ENCODE data around the gene CTCF.

CTCF gene

DNA sequence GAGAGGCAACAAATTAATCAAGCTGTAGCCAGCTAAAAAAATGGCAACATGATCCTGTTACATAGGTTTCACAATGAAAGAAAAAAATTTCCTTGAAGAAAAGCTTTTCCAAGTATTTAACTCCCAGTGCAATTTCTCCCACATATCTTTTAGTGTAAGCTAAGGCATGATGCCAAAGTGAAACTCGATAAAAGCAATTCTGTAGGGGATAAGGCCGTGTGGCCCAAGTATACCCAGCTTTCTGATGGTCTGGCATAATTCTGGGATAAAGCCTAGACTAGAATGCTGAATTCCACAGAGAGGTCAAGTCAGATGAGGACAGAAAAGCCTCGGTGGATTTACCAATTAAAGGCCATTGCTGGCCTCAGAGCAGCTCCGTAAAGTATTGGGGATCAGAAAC lies 36.2 kb downstream of the CTCF start:
- H3K4me2 ChIP-seq (ENCODE audit: low read depth, low read length, poor library complexity, severe bottlenecking) = no peak overlapping the region
- H3K79me2 ChIP-seq (ENCODE audit: insufficient read depth, low read length) = peaks cover 97% of the 10 kb centered on the region
- H2AFZ ChIP-seq (ENCODE audit: low read length) = no peak overlapping the region
- peaks cover 32% of the 10 kb centered on the region; the same call in 1 of the 2 replicates for H3K36me3 ChIP-seq (ENCODE audit: insufficient read depth, low read length)
- no peaks in the 10 kb centered on the region for H3K27me3 ChIP-seq (ENCODE audit: insufficient read depth, low read length, poor library complexity, severe bottlenecking)
- H4K20me1 ChIP-seq (ENCODE audit: insufficient read depth, low read length, poor library complexity, severe bottlenecking) = peaks cover 79% of the 10 kb centered on the region
- no peaks in the 10 kb centered on the region for H3F3A ChIP-seq (ENCODE audit: low read depth)
- no peaks in the 10 kb centered on the region for H3K9me3 ChIP-seq (ENCODE audit: insufficient read depth, low read depth, low read length)
- no peaks in the 10 kb centered on the region for H3K9me2 ChIP-seq (replicated peaks; ENCODE audit: low read depth, low read length)
- no peak overlapping the region for H3K4me3 ChIP-seq (ENCODE audit: low read length, poor library complexity, severe bottlenecking)
- no peak overlapping the region for H3K9ac ChIP-seq (ENCODE audit: low read depth, low read length, poor library complexity, severe bottlenecking)
- TF ChIP-seq, protein P1, sequence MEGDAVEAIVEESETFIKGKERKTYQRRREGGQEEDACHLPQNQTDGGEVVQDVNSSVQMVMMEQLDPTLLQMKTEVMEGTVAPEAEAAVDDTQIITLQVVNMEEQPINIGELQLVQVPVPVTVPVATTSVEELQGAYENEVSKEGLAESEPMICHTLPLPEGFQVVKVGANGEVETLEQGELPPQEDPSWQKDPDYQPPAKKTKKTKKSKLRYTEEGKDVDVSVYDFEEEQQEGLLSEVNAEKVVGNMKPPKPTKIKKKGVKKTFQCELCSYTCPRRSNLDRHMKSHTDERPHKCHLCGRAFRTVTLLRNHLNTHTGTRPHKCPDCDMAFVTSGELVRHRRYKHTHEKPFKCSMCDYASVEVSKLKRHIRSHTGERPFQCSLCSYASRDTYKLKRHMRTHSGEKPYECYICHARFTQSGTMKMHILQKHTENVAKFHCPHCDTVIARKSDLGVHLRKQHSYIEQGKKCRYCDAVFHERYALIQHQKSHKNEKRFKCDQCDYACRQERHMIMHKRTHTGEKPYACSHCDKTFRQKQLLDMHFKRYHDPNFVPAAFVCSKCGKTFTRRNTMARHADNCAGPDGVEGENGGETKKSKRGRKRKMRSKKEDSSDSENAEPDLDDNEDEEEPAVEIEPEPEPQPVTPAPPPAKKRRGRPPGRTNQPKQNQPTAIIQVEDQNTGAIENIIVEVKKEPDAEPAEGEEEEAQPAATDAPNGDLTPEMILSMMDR (conservative IDR thresholded peaks at IDR 0.05; ENCODE audit: low read length) = no peak
- no peak for TF ChIP-seq EZH2phosphoT487 (IDR thresholded peaks at IDR 0.05; ENCODE audit: borderline replicate concordance)
- H3K4me1 ChIP-seq (ENCODE audit: insufficient read depth, low read length, poor library complexity, severe bottlenecking) = no peaks in the 10 kb centered on the region

GRCh38 chr16:67605641-67606040 lies 43.3 kb downstream of the CTCF start:
- Histone ChIP-seq H3K9me2 (replicated peaks; ENCODE audit: low read depth, low read length) (no peaks in the 10 kb centered on the region), H4K20me1 (ENCODE audit: insufficient read depth, low read length, poor library complexity, severe bottlenecking) (peaks cover 50% of the 10 kb centered on the region), H3K36me3 (ENCODE audit: insufficient read depth, low read length) (peaks cover 20% of the 10 kb centered on the region; the same call in 1 of the 2 replicates), H3K4me2 (ENCODE audit: low read depth, low read length, poor library complexity, severe bottlenecking) (no peak overlapping the region), H3F3A (ENCODE audit: low read depth) (no peaks in the 10 kb centered on the region), H3K27me3 (ENCODE audit: insufficient read depth, low read length, poor library complexity, severe bottlenecking) (no peaks in the 10 kb centered on the region), H3K4me1 (ENCODE audit: insufficient read depth, low read length, poor library complexity, severe bottlenecking) (no peaks in the 10 kb centered on the region), H3K9ac (ENCODE audit: low read depth, low read length, poor library complexity, severe bottlenecking) (no peak overlapping the region), H3K9me3 (ENCODE audit: insufficient read depth, low read depth, low read length) (no peaks in the 10 kb centered on the region), H3K4me3 (ENCODE audit: low read length, poor library complexity, severe bottlenecking) (no peak overlapping the region), H2AFZ (ENCODE audit: low read length) (no peak overlapping the region), H3K79me2 (ENCODE audit: insufficient read depth, low read length) (peaks cover 95% of the 10 kb centered on the region)
- TF ChIP-seq, protein P1 (conservative IDR thresholded peaks at IDR 0.05; ENCODE audit: low read length) = no peak
- TF ChIP-seq EZH2phosphoT487 (IDR thresholded peaks at IDR 0.05; ENCODE audit: borderline replicate concordance) = no peak

DNA sequence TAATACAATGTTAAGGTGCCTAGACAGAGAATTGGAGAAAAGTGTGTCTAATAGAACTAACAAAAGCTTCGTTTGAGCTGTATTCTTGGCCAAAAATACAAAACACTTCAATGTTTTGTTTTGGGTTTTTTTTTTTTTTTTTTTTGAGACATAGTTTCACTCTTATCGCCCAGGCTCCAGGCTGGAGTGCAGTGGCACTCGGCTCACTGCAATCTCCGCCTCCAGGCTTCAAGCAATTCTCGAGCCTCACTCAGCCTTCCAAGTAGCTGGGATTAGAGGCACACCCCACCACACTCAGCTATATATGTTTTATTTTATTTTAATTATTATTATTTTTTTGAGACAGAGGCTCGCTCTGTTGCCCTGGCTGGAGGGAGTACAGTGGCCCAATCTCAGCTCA lies 44.3 kb downstream of the CTCF start:
- Histone ChIP-seq H3K9ac (ENCODE audit: low read depth, low read length, poor library complexity, severe bottlenecking) (no peak overlapping the region), H3K9me2 (replicated peaks; ENCODE audit: low read depth, low read length) (no peaks in the 10 kb centered on the region), H4K20me1 (ENCODE audit: insufficient read depth, low read length, poor library complexity, severe bottlenecking) (peaks cover 54% of the 10 kb centered on the region), H3K4me3 (ENCODE audit: low read length, poor library complexity, severe bottlenecking) (no peak overlapping the region), H3K27me3 (ENCODE audit: insufficient read depth, low read length, poor library complexity, severe bottlenecking) (no peaks in the 10 kb centered on the region), H2AFZ (ENCODE audit: low read length) (no peak overlapping the region), H3K79me2 (ENCODE audit: insufficient read depth, low read length) (peaks cover 95% of the 10 kb centered on the region), H3K4me2 (ENCODE audit: low read depth, low read length, poor library complexity, severe bottlenecking) (no peak overlapping the region), H3F3A (ENCODE audit: low read depth) (no peaks in the 10 kb centered on the region), H3K36me3 (ENCODE audit: insufficient read depth, low read length) (peaks cover 30% of the 10 kb centered on the region), H3K4me1 (ENCODE audit: insufficient read depth, low read length, poor library complexity, severe bottlenecking) (no peaks in the 10 kb centered on the region), H3K9me3 (ENCODE audit: insufficient read depth, low read depth, low read length) (no peaks in the 10 kb centered on the region)
- TF ChIP-seq, protein P1 (conservative IDR thresholded peaks at IDR 0.05; ENCODE audit: low read length) = no peak
